NCI-H2196 (cell line): ENCODE data around the gene CGNL1.
A peak's percentile ranks its signal among the peaks of the same experiment; 100 is the strongest.

Experiments used
- DNase-seq: peaks from one replicate; lab custom pipeline; 2025; ENCODE audit not compliant: unreplicated experiment; lab: John Stamatoyannopoulos, UW

The CGNL1 gene, protein sequence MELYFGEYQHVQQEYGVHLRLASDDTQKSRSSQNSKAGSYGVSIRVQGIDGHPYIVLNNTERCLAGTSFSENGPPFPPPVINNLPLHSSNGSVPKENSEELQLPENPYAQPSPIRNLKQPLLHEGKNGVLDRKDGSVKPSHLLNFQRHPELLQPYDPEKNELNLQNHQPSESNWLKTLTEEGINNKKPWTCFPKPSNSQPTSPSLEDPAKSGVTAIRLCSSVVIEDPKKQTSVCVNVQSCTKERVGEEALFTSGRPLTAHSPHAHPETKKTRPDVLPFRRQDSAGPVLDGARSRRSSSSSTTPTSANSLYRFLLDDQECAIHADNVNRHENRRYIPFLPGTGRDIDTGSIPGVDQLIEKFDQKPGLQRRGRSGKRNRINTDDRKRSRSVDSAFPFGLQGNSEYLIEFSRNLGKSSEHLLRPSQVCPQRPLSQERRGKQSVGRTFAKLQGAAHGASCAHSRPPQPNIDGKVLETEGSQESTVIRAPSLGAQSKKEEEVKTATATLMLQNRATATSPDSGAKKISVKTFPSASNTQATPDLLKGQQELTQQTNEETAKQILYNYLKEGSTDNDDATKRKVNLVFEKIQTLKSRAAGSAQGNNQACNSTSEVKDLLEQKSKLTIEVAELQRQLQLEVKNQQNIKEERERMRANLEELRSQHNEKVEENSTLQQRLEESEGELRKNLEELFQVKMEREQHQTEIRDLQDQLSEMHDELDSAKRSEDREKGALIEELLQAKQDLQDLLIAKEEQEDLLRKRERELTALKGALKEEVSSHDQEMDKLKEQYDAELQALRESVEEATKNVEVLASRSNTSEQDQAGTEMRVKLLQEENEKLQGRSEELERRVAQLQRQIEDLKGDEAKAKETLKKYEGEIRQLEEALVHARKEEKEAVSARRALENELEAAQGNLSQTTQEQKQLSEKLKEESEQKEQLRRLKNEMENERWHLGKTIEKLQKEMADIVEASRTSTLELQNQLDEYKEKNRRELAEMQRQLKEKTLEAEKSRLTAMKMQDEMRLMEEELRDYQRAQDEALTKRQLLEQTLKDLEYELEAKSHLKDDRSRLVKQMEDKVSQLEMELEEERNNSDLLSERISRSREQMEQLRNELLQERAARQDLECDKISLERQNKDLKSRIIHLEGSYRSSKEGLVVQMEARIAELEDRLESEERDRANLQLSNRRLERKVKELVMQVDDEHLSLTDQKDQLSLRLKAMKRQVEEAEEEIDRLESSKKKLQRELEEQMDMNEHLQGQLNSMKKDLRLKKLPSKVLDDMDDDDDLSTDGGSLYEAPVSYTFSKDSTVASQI

DNA sequence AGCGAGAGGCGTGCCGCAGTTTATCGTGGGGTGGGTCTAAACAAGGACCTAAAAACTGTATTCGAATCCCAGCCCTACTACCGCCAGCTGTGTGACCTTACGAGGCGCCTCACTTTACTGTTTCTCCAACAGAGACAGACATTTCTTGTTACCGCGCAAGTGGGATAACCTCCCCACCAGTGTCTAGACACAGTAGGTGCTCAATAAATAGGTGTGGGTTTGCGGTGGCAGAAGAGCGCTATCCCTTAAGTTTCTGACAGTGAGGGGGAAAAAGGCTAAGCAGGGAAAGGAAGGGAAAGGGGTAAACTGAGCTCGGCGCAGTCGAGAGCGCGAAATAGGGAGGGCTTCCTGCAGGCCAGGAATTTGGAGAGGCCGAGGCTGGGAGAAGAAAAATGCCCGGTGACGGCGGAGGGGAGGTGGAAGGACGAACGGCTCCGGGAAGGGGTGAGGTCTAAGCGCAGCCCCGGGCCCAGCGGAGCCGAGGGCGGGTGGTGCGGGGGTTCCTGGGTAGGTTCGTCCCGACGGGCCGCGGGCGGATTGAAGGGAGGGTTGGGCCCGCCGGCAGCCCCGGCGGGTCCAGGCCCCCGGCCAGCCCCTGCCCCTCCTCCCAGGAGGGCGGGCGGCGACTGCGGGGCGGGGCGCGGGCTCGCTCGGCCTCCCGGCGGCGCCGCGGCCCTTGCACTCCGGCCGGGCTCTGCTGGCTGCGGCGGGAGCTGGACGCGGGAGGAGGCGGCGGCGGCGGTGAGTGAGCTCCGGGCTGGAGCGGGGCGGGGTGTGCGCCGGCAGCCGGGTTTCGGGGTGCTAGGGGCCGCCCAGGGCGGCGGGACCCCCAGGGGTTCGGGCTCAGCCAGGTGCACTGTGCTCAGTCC, at the start of gene CGNL1:
CGNL1 (plus strand) TSS at position 679 of the 869 bp plus-strand sequence. CDS start 61,495 bp downstream, outside the sequence.
- DNase-seq, result peak; percentile 22

DNA sequence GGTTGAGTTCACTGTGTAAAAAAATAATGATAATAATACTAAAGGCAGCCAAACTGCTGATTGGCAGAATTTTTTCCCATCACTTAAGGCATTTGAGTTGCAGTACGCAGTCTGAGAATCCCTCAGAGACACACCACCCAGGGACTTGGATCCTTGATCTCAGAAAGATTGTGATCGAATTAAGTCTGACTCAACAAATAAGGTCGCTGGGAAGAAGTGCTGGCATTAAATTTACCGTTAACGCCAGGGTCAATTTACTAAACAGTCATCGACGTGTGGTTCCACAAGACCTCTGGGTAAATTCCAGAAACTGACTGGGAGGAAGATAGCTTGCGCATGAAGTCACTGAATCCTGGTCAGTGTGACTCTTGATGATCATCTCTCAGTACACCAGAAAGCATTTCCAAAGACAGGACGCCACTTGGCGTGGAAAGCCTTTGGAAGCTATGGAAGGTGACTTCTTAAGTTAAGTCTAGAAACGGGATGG, 48.3 kb upstream of the CGNL1 start:
- no peak for DNase-seq

DNA sequence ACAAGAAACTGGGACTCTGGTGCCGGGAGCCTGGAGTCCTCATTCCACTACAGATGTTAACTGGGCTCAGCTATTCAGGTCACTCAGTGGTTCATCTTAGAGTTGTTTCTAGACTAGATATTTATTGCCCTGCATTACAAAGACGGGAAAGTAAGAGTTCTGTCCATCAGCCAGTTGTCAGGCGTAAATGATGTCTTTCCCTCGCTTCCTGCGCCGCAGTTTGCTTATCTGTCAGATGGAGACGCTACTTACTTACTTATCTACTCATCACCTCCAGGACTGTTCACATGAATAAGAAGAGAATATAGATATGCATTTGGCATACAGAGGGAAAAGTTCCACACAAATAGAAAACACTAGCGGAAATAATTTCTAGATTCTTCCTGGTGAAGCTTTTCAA, 47.8 kb upstream of the CGNL1 start:
- DNase-seq, result no peak

DNA sequence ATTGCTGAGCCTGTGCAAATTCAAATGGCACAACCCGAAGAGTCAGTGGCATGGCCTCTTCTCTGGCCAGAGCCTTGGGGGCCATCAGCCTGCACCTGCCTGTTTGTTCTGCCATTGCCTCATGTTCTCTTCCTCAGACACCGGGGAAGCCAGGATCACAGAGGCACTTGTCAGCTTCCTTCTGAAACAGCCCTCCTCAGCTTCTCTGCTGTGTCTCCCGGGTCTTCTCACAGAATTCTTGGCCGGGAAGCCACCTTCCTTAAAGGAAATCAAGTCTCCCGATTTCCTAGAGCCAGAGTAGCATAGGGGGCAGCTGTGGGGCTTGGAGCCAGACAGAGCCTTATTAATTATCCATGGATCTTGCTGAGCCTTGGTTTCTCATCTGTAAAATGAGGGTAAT, 47.4 kb upstream of the CGNL1 start:
- no peak for DNase-seq

DNA sequence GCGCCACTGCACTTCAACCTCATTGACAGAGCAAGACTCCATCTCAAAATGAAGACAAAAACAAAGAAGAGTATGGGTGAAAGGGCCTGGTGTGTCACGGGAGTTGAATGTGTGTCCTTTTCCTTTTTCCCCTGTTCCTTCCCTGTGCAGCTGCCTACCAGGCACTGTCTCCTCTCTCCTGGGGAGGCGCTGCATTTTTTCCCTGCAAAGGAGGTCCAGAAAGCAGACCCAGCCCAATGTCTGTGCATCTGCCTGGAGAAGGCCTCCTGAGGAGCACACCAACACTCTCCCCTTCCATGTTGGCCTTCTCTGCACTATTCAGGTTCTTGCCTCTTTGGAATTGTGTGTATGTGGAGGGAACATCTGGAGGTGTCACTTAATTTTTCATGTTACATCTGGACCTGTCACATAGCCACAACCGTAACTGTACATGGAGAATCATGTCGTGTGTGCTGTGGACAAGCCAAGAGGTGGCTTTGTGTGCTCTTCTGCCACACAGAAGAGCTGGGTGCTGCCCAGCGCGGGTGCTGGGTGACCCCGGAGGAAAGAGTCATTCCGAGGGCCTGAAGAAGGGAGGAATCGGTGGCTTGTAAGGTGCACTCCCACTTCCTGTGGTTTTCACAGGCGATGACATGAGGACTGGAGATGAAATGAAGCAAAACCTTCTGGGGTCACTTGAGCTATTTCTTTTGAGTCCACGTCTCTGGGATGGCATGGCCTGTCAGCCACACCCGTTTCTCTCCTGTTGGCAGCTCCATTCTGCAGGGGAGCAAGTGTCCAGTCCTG, 46.5 kb upstream of the CGNL1 start:
- no peak for DNase-seq

DNA sequence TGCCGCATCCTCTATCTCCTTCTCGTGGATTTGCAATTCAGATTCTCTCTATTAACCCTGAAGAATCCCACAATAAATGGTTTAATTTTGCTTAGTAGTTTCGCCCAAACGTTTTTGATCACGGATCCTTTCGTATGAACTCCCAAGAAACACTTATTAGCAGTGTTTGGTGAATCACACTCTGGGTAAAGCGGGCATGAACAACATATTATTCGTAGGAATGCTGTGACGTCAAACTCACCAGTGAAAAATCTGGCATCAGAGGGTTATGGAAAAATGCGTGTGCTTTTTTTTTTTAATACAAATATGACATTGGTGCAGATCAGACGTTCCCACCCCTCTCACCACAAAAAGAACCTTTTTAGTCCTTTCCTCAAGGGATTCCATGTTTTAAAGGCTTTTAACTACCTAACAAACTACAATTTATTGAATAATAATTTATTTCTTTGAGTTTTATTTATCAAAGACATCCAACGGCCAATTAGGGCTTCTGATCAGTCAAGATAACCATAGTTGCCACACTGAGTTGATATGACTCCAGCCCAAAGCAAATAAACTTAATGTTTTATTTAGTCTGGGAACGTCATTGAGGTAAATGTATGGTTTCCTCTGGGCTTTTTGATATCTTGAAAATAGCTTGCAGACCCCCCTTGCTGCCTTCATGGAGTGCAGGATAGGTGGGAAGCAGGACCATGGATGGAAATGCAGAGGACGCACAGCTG, 45.5 kb upstream of the CGNL1 start:
- no peak for DNase-seq

DNA sequence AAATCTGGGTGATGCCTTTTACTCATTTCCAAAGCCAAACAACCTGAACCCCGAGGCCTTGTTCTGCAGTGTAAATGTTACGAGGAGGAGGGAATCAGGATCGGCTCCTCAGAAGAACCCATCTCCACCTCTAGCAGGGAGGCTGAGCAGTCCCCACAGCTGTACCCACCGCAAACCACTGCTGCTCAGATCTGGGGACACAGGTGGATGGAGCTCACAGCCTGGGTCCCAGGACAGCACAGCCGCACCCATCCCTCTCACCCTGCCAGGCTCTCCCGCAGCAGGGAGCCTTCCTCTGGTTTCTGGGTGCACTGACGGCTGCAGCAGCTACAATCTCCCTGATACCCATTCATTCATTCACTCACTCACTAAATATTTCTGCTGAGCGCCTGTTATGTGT, 44.0 kb upstream of the CGNL1 start:
- no peak for DNase-seq

DNA sequence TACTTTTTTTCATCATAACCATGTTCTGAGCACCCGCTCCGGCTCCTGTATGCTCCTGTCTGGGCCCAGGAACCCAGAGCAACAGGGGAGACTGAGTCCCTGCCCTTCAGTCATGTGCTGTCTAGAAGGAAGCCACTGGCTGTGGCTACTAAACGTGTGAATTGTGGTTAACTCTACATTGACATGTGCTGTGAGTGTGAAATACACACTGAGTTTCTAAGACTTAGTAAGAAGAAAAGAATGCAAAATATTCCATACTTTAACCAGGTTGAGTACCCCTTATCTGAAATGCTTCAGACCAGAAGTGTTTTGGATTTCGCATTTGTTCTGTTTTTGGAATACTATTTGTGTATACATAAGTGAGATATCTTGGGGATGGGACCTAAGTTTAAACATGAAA, 42.8 kb upstream of the CGNL1 start:
- no peak for DNase-seq

DNA sequence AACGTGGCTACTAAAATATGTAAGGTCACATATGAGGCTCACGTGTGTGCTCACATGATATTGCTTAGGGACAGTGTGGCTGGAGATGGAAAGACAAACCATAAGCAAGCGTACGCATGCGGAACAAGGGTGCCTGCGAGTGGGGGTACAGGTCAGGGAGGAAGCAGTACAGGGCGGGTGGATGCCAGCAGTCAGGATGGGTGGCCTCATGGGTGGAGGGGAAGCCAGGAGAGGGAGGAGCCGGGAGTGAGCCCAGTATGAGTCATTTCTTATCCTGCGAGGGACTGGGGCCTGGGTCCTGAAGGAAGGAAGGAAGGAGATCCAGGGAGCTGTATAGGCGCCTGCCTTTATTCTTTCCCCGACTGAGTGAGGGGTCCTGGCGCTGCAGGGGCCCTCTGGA, 42.0 kb upstream of the CGNL1 start:
- DNase-seq, result no peak

DNA sequence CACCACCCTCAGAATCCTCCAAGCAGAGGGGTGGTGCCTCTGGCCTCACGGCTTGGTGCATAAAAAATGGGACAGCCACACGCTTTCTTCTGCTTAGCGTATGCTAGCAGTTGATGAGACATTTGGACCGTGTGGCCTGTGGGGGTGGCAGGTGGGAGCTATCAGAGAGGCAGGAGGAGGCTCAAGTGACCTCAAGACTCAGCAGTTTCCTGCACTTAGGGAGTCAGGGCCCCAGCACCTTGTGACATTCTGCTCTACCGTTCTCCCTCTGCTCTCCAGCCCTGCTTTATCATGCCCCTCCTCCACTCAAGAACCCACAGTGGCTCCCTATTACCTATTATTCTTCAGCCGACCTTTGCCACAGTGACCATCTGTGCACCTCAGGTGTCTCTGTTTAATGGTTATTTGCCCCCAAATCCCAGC, 41.0 kb upstream of the CGNL1 start:
- DNase-seq, result no peak

DNA sequence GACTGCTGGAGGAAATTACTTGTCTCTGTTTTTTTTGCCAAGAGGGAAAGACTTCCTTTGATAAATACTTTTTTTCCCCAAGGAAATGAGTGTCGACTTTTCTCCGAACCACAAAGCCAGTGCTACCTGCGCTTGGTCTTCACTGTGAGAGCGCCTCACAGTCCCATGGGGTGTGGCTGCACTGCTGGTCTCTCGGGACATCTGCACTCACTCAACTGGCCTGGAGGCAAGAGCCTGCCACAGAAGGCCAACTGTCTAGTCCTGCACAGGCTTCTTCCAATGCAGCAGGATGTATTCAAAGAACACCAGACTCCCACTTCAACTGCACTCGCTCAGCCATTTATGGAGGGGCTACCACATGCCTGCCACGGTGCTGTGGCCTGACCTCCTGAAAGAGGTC, 40.6 kb upstream of the CGNL1 start:
- DNase-seq, result no peak

DNA sequence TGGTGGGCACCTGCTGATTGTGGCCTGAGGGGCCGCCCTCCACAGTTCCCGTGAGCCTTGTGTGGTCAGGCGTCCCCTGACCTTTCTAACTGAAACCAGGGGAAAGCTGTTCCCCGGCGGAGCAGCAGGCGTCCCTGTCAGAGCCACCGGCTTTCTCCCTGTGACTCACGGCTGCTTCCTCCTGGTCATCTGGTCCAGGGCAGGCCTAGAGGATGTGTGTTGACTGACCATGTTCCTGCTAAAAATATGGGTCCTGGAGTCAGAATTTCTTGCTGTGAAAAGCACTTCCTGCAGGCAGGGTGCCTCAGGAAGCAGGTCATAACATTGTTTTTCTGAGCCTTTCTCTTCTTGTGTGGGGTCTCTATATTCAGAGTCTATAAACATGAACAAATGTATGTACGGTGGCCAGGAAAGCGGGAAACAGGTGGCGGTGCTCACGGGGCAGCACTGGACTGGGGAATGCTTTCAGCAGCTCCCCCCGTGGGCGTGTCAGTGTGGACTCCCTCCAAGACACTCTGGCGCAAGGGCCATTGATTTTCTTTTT, 38.4 kb upstream of the CGNL1 start:
- DNase-seq, result no peak

DNA sequence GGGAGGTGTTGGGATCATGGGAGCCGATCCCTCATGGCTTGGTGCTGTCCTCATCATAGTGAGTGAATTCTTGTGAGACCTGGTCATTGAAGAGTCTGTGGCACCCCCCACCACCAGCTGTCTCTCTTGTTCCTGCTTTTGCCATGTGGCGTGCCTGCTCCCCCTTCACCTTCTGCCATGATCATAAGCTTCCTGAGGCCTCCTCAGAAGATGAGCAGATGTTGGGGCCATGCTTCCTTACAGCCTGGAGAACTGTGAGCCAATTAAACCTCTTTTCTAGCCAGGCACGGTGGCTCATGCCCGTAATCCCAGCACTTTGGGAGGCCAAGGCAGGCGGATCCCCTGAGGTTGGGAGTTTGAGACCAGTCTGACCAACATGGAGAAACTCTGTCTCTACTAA, 37.0 kb upstream of the CGNL1 start:
- DNase-seq, result no peak

DNA sequence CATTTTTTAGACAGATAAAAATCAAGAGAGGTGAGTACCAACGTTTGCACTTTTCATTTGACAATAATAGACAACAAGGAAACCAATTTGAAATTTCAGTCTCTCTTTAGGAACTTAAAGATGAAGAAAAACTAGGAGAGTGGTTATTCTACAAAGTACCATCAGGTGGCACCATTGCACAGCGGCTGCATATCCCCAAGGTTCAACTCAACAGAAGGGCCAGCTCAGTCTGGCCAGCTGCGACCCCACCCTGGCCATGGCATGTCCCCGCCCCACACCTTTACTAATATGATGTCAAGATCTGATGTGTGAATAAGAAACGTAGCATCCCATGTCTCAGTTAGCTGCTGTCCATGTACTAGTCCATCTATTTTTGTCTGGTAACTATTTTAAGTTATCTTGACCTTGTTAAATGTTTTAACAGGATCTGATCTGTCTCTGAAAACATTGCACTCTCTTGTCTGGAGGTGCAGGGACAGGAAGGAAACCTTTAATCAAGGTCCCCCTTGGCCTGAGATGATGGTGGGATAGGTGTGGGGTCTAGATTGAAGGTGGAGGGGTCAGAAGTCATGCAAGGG, 35.5 kb upstream of the CGNL1 start:
- DNase-seq, result peak; percentile 50

DNA sequence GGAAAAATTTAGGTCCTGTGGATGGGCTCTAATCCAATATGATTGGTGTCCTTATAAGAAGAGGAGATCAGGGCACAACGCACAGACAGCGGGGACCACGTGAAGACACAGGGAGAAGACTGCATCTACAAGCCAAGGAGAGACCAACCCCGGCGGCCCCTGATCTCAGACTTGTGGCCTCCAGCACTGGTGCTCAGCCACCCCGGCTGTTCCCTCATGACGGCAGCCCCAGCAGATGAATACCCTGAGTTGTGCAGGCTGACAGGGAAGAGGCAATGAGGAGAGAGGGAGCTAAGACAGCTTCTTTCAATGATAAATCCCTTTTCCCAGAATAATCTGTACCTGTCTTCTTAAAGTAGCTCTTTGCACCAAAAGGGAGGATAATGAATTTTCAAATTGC, 33.3 kb upstream of the CGNL1 start:
- no peak for DNase-seq

DNA sequence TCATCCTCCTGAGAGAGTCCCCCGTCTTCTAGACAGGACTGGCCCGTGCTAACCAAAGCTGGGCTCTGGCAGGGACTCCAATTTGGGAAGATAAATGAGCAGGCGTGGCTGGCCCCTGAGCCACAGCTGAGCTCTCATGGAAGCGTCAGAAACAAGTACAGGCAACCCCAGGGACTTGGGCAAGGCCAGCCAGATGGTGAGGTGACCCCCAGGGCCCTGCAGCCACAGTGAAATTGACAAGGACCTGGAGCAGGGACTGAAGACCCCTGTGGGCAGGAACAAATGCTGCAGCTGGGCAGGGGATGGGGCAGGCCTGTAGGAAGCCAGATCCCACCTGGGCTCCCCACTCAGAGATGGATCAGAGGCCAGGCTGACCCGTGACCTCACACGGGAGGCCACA, 32.8 kb upstream of the CGNL1 start:
- no peak for DNase-seq

DNA sequence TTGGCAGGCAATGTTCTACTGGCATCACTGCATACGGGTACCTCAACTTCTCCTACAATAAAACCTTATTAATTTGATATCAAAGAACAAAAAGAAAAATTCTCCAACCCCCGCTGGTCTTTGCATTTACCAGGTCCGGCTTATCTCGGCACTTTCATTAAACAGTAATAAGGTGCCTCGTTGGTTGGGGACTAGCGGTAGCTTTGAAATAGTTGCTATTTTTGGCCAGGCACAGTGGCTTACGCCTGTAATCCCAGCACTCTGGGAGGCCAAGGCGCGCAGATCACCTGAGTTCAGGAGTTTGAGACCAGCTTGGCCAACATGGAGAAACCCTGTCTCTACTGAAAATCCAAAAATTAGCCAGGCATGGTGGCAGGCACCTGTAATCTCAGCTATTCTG, 32.0 kb upstream of the CGNL1 start:
- DNase-seq, result no peak

DNA sequence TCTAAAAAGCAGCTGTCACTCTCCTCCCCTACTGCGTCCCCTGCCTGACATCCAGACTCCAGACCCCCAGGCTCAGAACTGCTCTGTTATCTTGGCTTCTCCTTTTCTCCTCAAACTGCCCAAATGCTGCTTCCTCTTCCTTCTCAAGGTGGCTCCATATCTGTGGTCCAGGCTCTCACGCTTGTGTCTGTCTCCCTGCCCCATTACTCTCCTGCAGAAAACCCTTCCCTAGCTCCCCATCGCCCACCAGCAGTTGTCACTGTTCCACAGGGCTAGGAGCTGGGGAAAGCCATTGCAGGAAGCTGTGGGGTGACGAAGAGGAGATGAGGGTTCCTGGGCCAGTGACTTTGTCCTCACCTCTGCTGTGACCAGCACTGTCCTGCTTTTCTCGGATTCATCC, 30.7 kb upstream of the CGNL1 start:
- peak; percentile 16 for DNase-seq
